ENCODE data around the gene ADAP2. TPM values are rescaled to one million over a fixed set of nuclear protein-coding genes. Genes with fewer than 3 reads are reported as not detected.
"Not testable (repeated sequence)": the region's sequence is repeated elsewhere in the genome, so short reads cannot be mapped to it uniquely, and the experiment has no call there.

ADAP2 gene
- total and polyA plus RNA-seq, 2 experiments from 2014 or later: 0.34 TPM; not detected in 1

DNA sequence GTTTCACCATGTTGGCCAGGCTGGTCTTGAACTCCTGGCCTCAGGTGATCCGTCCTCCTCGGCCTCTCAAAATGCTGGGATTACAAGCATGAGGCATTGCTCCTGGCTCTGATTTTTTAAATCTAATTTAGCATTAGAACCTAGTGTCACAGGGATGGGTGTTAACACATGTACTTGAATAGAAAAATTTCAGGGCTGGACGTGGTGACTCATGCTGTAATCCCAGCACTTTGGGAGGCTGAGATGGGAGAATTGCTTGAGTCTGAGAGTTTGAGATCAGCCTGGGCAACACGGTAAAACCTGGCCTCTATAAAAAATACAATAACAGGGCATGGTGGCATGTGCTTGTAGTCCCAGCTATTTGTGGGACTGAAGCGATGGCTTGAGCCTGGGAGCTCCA lies 43.1 kb downstream of the ADAP2 start:
- TF ChIP-seq EZH2 (IDR thresholded peaks at IDR 0.05; ENCODE audit: insufficient read depth, poor library complexity, severe bottlenecking): no peak
- no peak for TF ChIP-seq EZH2phosphoT487 (IDR thresholded peaks at IDR 0.05; ENCODE audit: insufficient read depth, low read depth)
- no peak overlapping the region for H3K4me2 ChIP-seq (ENCODE audit: unreplicated experiment)
- peaks cover 2% of the 10 kb centered on the region; the same call in 1 of the 2 replicates for H3F3A ChIP-seq (ENCODE audit: insufficient read depth)
- no peaks in the 10 kb centered on the region for H4K20me1 ChIP-seq (ENCODE audit: insufficient read depth)
- H3K4me3 ChIP-seq: no peak overlapping the region
- 67 to 77% methylated on average over 5 of the region's 5 CpGs for WGBS, 2 experiments (ENCODE audit: low coverage in 1 of 2, low lambda C conversion rate in 2 of 2, missing lambda C conversion rate in 2 of 2)
- no peak overlapping the region for H2AFZ ChIP-seq
- no peak overlapping the region for H3K27ac ChIP-seq
- H3K9me3 ChIP-seq (ENCODE audit: low read depth): no peaks in the 10 kb centered on the region
- no peak overlapping the region for H3K9ac ChIP-seq
- in situ Hi-C loops (cut with MboI): no loop called here
- peaks cover 9% of the 10 kb centered on the region; the same call in 1 of the 2 replicates for H3K4me1 ChIP-seq (ENCODE audit: insufficient read depth)
- no peaks in the 10 kb centered on the region for H3K9me2 ChIP-seq (ENCODE audit: insufficient read depth)
- no peaks in the 10 kb centered on the region for H3K79me2 ChIP-seq (ENCODE audit: insufficient read depth)
- no peaks in the 10 kb centered on the region for H3K36me3 ChIP-seq (ENCODE audit: low read depth)
- DNase-seq: peak; percentile 62
- no peaks in the 10 kb centered on the region for H3K27me3 ChIP-seq (replicated peaks; ENCODE audit: insufficient read depth)

DNA sequence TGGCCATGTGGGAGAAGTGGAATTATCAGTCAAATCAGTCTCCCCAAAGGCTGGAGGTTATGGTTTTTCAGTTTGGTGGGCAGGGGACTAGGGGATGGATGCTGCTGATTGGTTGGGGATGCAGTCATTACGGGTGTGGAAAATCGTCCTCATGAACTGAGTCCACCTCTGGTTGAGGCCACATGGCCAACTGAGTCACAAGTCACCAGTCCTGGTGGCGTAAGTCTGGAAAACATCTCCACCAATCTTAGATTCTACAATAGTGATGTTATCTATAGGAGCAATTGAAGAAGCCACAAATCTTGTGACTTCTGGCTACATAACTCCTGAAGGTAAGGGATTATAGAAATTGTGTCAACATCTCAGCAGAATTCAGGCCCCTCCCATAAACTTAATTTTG lies 43.9 kb downstream of the ADAP2 start:
- no peaks in the 10 kb centered on the region for H3K27me3 ChIP-seq (replicated peaks; ENCODE audit: insufficient read depth)
- TF ChIP-seq EZH2phosphoT487 (IDR thresholded peaks at IDR 0.05; ENCODE audit: insufficient read depth, low read depth) (no peak), EZH2 (IDR thresholded peaks at IDR 0.05; ENCODE audit: insufficient read depth, poor library complexity, severe bottlenecking) (no peak)
- H3K4me1 ChIP-seq (ENCODE audit: insufficient read depth): peaks cover 9% of the 10 kb centered on the region; the same call in 1 of the 2 replicates
- H2AFZ ChIP-seq: no peak overlapping the region
- no peak overlapping the region for H3K4me3 ChIP-seq
- H3K79me2 ChIP-seq (ENCODE audit: insufficient read depth): no peaks in the 10 kb centered on the region
- no peak overlapping the region for H3K4me2 ChIP-seq (ENCODE audit: unreplicated experiment)
- H3K27ac ChIP-seq: no peak overlapping the region
- DNase-seq: no peak
- no peaks in the 10 kb centered on the region for H3K36me3 ChIP-seq (ENCODE audit: low read depth)
- no peak overlapping the region for H3K9ac ChIP-seq
- 92 to 95% methylated on average over 3 of the region's 3 CpGs for WGBS, 2 experiments (ENCODE audit: low coverage in 1 of 2, low lambda C conversion rate in 2 of 2, missing lambda C conversion rate in 2 of 2)
- H3K9me3 ChIP-seq (ENCODE audit: low read depth): no peaks in the 10 kb centered on the region
- H3F3A ChIP-seq (ENCODE audit: insufficient read depth): peaks cover 8% of the 10 kb centered on the region; the same call in 1 of the 2 replicates
- no peaks in the 10 kb centered on the region for H3K9me2 ChIP-seq (ENCODE audit: insufficient read depth)
- in situ Hi-C loops (cut with MboI): no loop called here
- no peaks in the 10 kb centered on the region for H4K20me1 ChIP-seq (ENCODE audit: insufficient read depth)

DNA sequence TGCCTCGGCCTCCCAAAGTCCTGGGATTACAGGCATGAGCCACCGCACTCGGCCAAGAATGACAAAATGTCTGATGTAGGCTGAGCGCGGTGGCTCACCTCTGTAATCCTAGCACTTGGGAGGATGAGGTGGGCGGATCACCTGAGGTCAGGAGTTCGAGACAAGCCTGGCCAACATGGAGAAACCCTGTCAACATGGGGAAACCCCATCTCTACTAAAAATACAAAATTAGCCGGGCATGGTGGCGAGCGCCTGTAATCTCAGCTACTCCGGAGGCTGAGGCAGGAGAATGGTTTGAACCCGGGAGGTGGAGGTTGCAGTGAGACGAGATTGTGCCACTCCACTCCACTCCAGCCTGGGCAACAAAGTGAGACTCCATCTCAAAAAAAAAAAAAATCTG lies 46.2 kb downstream of the ADAP2 start:
- DNase-seq; H3K9me2 ChIP-seq (ENCODE audit: insufficient read depth); H3K4me2 ChIP-seq (ENCODE audit: unreplicated experiment); H3K4me3 ChIP-seq; H3K27ac ChIP-seq; H4K20me1 ChIP-seq (ENCODE audit: insufficient read depth); H3K9me3 ChIP-seq (ENCODE audit: low read depth); H2AFZ ChIP-seq; H3K9ac ChIP-seq; H3K36me3 ChIP-seq (ENCODE audit: low read depth); H3K27me3 ChIP-seq (replicated peaks; ENCODE audit: insufficient read depth); in situ Hi-C loops (cut with MboI); H3K4me1 ChIP-seq (ENCODE audit: insufficient read depth): not testable (repeated sequence)
- WGBS, 2 experiments (ENCODE audit: low coverage in 1 of 2, low lambda C conversion rate in 2 of 2, missing lambda C conversion rate in 2 of 2): 98 to 99% methylated on average over 10 to 13 of the region's 13 CpGs
- peaks cover 15% of the 10 kb centered on the region; the same call in 1 of the 2 replicates for H3F3A ChIP-seq (ENCODE audit: insufficient read depth)
- H3K79me2 ChIP-seq (ENCODE audit: insufficient read depth): peaks cover 15% of the 10 kb centered on the region

DNA sequence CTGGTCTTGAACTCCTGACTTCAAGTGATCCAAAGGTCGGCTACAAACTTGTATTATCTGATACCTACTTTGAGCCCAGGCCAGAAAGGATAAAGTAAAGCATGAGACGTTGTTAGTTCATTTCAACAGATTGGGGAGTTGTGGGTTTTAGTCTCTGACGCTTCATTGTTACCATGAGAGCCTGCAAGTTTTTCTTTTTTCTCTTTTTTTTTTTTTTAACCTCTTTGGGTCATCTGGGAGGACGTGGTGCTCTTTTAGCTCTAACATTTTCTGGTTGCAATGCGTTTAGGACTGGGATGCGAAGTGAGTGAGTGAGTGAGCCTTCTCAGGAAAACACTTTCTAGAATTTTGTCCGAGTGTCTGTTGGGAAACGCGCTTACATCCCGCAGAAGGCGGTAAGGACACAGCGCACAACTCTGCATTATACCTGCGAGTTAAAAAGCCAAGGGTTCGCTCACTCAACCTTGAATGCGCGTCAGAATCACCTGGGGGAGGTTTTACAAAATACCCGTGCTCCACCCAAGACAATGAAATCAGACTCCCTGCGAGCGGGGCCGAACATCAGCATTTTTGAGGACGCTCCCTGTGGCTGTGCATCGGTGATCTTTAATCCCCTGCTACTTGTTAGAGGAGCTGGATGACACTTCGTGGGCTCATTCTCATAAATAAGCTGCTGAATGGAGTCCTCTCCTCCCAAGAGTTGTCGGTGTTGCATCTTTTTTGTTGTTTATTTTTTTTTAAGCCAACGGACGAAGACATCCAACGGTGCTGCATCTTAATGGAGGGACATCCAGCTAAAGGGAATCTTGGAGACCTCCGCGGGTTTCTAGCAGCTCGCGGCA lies 48.5 kb downstream of the ADAP2 start:
- Histone ChIP-seq H3F3A (ENCODE audit: insufficient read depth) (peaks cover 15% of the 10 kb centered on the region; the same call in 1 of the 2 replicates), H3K27ac (peak overlapping the region; percentile 94), H3K36me3 (ENCODE audit: low read depth) (no peaks in the 10 kb centered on the region), H3K27me3 (replicated peaks; ENCODE audit: insufficient read depth) (no peaks in the 10 kb centered on the region), H3K4me2 (ENCODE audit: unreplicated experiment) (peak overlapping the region; percentile 99), H3K79me2 (ENCODE audit: insufficient read depth) (peaks cover 37% of the 10 kb centered on the region), H3K9me2 (ENCODE audit: insufficient read depth) (no peaks in the 10 kb centered on the region), H3K9me3 (ENCODE audit: low read depth) (no peaks in the 10 kb centered on the region), H4K20me1 (ENCODE audit: insufficient read depth) (no peaks in the 10 kb centered on the region), H3K4me1 (ENCODE audit: insufficient read depth) (peaks cover 4% of the 10 kb centered on the region; the same call in 1 of the 2 replicates), H3K4me3 (peak overlapping the region; percentile 86), H3K9ac (peak overlapping the region; percentile 93), H2AFZ (peak overlapping the region; percentile 97)
- TF ChIP-seq EZH2 (IDR thresholded peaks at IDR 0.05; ENCODE audit: insufficient read depth, poor library complexity, severe bottlenecking): no peak
- no peak for TF ChIP-seq EZH2phosphoT487 (IDR thresholded peaks at IDR 0.05; ENCODE audit: insufficient read depth, low read depth)
- WGBS, 2 experiments (ENCODE audit: low coverage in 1 of 2, low lambda C conversion rate in 2 of 2, missing lambda C conversion rate in 2 of 2): 9 to 10% methylated on average over 31 of the region's 31 CpGs
- DNase-seq: peak; percentile 53
- in situ Hi-C loops (cut with MboI): no loop called here
